Fibroblast of lung (primary cell): ENCODE measurements around the gene TRIM44.

ENCODE experiments used
- CTCF ChIP-seq, 2 donors: IDR thresholded peaks in 1 of 2; conservative IDR thresholded peaks in 1 of 2; 1 replicate in 1 of 2; 2 replicates in 1 of 2; pipeline ENCODE4 v1.5.1; 2011 to 2012; ENCODE audit warnings: low read length in 2 of 2, control low read depth in 1 of 2, inconsistent platforms in 1 of 2, low read depth in 1 of 2, mild to moderate bottlenecking in 1 of 2
- EZH2 ChIP-seq: IDR thresholded peaks from 2 replicates; pipeline ENCODE4 v1.5.1; 2012; ENCODE audit warnings: low read length, control low read depth, mild to moderate bottlenecking; ENCODE audit errors: missing control alignments

DNA sequence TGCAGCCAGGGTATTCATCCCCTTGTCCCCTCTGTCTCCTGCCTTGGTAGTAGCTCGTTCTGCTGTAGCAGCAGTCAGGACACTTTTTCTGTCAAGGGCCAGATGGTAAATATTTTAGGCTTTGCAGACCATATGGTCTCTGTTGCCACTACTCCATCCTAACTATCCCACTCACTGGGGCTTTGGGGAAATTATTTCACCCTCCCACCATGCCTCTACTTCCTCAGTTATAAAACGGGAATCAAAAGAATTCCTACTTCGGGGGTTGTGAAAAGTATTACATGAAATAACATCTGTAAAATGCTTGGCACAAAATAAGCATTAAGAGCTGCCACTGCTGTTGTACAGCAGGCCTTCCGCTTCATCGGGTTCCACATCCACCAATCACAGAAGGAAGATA is 191.4 kb downstream of the TRIM44 start:
- TF ChIP-seq EZH2 = no peak
- no peak for TF ChIP-seq CTCF (conservative IDR thresholded peaks at IDR 0.05 in 1 of 2, IDR thresholded peaks at IDR 0.05 in 1 of 2; ENCODE audit: low read depth in 1 of 2, low read length in 2 of 2)
